Measurements from ENCODE around the gene CSMD2. TPM values are rescaled to one million over a fixed set of nuclear protein-coding genes. Genes with fewer than 3 reads are reported as not detected.

The CSMD2 gene
- total RNA-seq, 2 experiments from 2014 or later = not detected

GRCh38 chr1:33727310-33727709 lies 437.7 kb downstream of the CSMD2 start:
- no peak for TF ChIP-seq CTCF (IDR thresholded peaks at IDR 0.05)
- Mint-ChIP-seq H3K9me3 (no peaks in the 10 kb centered on the region), H3K36me3 (ENCODE audit: low read depth) (no peaks in the 10 kb centered on the region), H3K27me3 (peaks cover 12% of the 10 kb centered on the region), H3K27ac (no peak overlapping the region), H3K4me1 (ENCODE audit: low read depth) (no peaks in the 10 kb centered on the region), H3K4me3 (no peak overlapping the region)
- intact Hi-C loops (cut with DNase I, micrococcal nuclease) = no loop called here
- H3K27me3 ChIP-seq (ENCODE audit: control insufficient read depth in 1 of 2, insufficient read depth in 2 of 2, low read length in 2 of 2) = peaks cover 0 to 3% of the 10 kb centered on the region in 2 experiments
- no peaks in the 10 kb centered on the region for H3K9me3 ChIP-seq (ENCODE audit: control insufficient read depth in 1 of 2, insufficient read depth in 1 of 2, low read length in 2 of 2)
- no peaks in the 10 kb centered on the region for H3K36me3 ChIP-seq (ENCODE audit: insufficient read depth, low read length)
- H3K4me3 ChIP-seq (ENCODE audit: low read length) = no peak overlapping the region
- no peak for DNase-seq
- POLR2A ChIA-PET = no interaction called here
- no peak overlapping the region for H3K27ac ChIP-seq (ENCODE audit: low read depth in 1 of 2, low read length in 2 of 2)
- no peak for ATAC-seq (ENCODE audit: poor library complexity)
- CTCF ChIA-PET = no interaction called here
- H3K4me1 ChIP-seq (ENCODE audit: insufficient read depth, low read length) = no peaks in the 10 kb centered on the region

- CTCF ChIA-PET = no interaction called here
- H3K27ac Mint-ChIP-seq = no peak overlapping the region
- TF ChIP-seq CTCF (IDR thresholded peaks at IDR 0.05) = no peak
- Histone ChIP-seq H3K4me1 (ENCODE audit: insufficient read depth, low read length) (no peaks in the 10 kb centered on the region), H3K27ac (ENCODE audit: low read depth in 1 of 2, low read length in 2 of 2) (no peak overlapping the region), H3K9me3 (ENCODE audit: control insufficient read depth in 1 of 2, insufficient read depth in 1 of 2, low read length in 2 of 2) (no peaks in the 10 kb centered on the region), H3K27me3 (ENCODE audit: control insufficient read depth in 1 of 2, insufficient read depth in 2 of 2, low read length in 2 of 2) (peaks cover 0 to 3% of the 10 kb centered on the region in 2 experiments), H3K4me3 (ENCODE audit: low read length) (no peak overlapping the region), H3K36me3 (ENCODE audit: insufficient read depth, low read length) (no peaks in the 10 kb centered on the region)
- intact Hi-C loops (cut with DNase I, micrococcal nuclease) = no loop called here
- H3K4me1 Mint-ChIP-seq (ENCODE audit: low read depth) = no peaks in the 10 kb centered on the region
- ATAC-seq (ENCODE audit: poor library complexity) (no peak), DNase-seq (no peak)
- H3K27me3 Mint-ChIP-seq = peaks cover 12% of the 10 kb centered on the region
- no peak overlapping the region for H3K4me3 Mint-ChIP-seq
- H3K36me3 Mint-ChIP-seq (ENCODE audit: low read depth) = no peaks in the 10 kb centered on the region
- POLR2A ChIA-PET = no interaction called here
- H3K9me3 Mint-ChIP-seq = no peaks in the 10 kb centered on the region
These were observed 438.7 kb downstream of the CSMD2 start for GRCh38 chr1:33726274-33726804.

GRCh38 chr1:33725556-33726160 lies 439.4 kb downstream of the CSMD2 start:
- Histone ChIP-seq H3K4me1 (ENCODE audit: insufficient read depth, low read length) (no peaks in the 10 kb centered on the region), H3K27me3 (ENCODE audit: control insufficient read depth in 1 of 2, insufficient read depth in 2 of 2, low read length in 2 of 2) (peaks cover 0 to 3% of the 10 kb centered on the region in 2 experiments), H3K4me3 (ENCODE audit: low read length) (no peak overlapping the region), H3K36me3 (ENCODE audit: insufficient read depth, low read length) (no peaks in the 10 kb centered on the region), H3K27ac (ENCODE audit: low read depth in 1 of 2, low read length in 2 of 2) (no peak overlapping the region), H3K9me3 (ENCODE audit: control insufficient read depth in 1 of 2, insufficient read depth in 1 of 2, low read length in 2 of 2) (no peaks in the 10 kb centered on the region)
- H3K27me3 Mint-ChIP-seq = peaks cover 12% of the 10 kb centered on the region
- CTCF ChIA-PET = no interaction called here
- intact Hi-C loops (cut with DNase I, micrococcal nuclease) = no loop called here
- POLR2A ChIA-PET = no interaction called here
- TF ChIP-seq CTCF (IDR thresholded peaks at IDR 0.05) = no peak
- no peak for ATAC-seq (ENCODE audit: poor library complexity)
- DNase-seq = no peak
- H3K27ac Mint-ChIP-seq = no peak overlapping the region
- H3K36me3 Mint-ChIP-seq (ENCODE audit: low read depth) = no peaks in the 10 kb centered on the region
- no peaks in the 10 kb centered on the region for H3K4me1 Mint-ChIP-seq (ENCODE audit: low read depth)
- H3K9me3 Mint-ChIP-seq = no peaks in the 10 kb centered on the region
- H3K4me3 Mint-ChIP-seq = no peak overlapping the region

Data from CD4-positive, alpha-beta T cell (primary cell).